Thoracic aorta (tissue), 2 donors: Measurements from ENCODE around the gene MYEF2. TPM values are rescaled to one million over a fixed set of nuclear protein-coding genes. Genes with fewer than 3 reads are reported as not detected.
A peak's percentile ranks its signal among the peaks of the same experiment; 100 is the strongest.

Source experiments
- ATAC-seq: fragments of 150-250 bp; one replicate; pipeline ENCODE4 v1.8.0; 2017; ENCODE audit warnings: low read depth; ENCODE audit not compliant: insufficient number of reproducible peaks, low FRiP score
- DNase-seq: peaks from one replicate; pipeline ENCODE4 v3.0.0-alpha.2; 2020; ENCODE audit warnings: low spot score
- H3K27ac ChIP-seq, 2 donors: fragments of 200-600 bp; sonication (generic); 1 replicate in 1 of 2; 2 replicates in 1 of 2; pipeline ENCODE4 v1.5.1; 2016; ENCODE audit warnings: mild to moderate bottlenecking in 2 of 2, moderate library complexity in 2 of 2
- H3K27me3 ChIP-seq: fragments of 200-600 bp; sonication (generic); replicated peaks from 2 replicates; pipeline ENCODE4 v1.6.0; 2016; ENCODE audit warnings: mild to moderate bottlenecking; ENCODE audit not compliant: insufficient read depth
- H3K36me3 ChIP-seq: fragments of 200-600 bp; sonication (generic); one replicate; pipeline ENCODE4 v1.5.1; 2016
- H3K4me1 ChIP-seq, 2 donors: fragments of 200-600 bp; sonication (generic); 1 replicate in 1 of 2; 2 replicates in 1 of 2; pipeline versions ENCODE4 v1.5.1 to v1.6.0; 2016; ENCODE audit warnings: low read depth in 2 of 2, mild to moderate bottlenecking in 1 of 2; ENCODE audit not compliant: control insufficient read depth in 1 of 2
- H3K4me3 ChIP-seq: fragments of 200-600 bp; sonication (generic); 2 replicates; pipeline ENCODE4 v1.5.1; 2016; ENCODE audit warnings: mild to moderate bottlenecking
- H3K9me3 ChIP-seq: fragments of 200-600 bp; sonication (generic); 2 replicates; pipeline ENCODE4 v1.5.1; 2016
- total RNA-seq, 2 donors: library from RNA; depleted of rRNA; stranded (reverse); fragments of >200 nt; gene quantifications; one replicate each; pipeline versions ENCODE4 v1.1.0 to v1.2.3, GENCODE V29; 2016
- TF ChIP-seq, protein P1 (sequence below): fragments of 200-600 bp; sonication (generic); IDR thresholded peaks from one replicate; pipeline ENCODE4 v1.5.1; 2019; ENCODE audit warnings: antibody characterized with exemption

Gene MYEF2
- total RNA-seq, 2 donors from 2014 or later, result 63.5 to 168 TPM

GRCh38 chr15:48090115-48090514 is 88.0 kb downstream of the MYEF2 start:
- H3K27ac ChIP-seq, result no peak overlapping the region
- DNase-seq (no peak), ATAC-seq (no peak)
- peaks cover 0 to 22% of the 10 kb centered on the region in 2 donors for H3K4me1 ChIP-seq
- H3K9me3 ChIP-seq, result no peaks in the 10 kb centered on the region
- H3K27me3 ChIP-seq, result no peaks in the 10 kb centered on the region
- H3K4me3 ChIP-seq, result no peak overlapping the region
- TF ChIP-seq, protein P1, sequence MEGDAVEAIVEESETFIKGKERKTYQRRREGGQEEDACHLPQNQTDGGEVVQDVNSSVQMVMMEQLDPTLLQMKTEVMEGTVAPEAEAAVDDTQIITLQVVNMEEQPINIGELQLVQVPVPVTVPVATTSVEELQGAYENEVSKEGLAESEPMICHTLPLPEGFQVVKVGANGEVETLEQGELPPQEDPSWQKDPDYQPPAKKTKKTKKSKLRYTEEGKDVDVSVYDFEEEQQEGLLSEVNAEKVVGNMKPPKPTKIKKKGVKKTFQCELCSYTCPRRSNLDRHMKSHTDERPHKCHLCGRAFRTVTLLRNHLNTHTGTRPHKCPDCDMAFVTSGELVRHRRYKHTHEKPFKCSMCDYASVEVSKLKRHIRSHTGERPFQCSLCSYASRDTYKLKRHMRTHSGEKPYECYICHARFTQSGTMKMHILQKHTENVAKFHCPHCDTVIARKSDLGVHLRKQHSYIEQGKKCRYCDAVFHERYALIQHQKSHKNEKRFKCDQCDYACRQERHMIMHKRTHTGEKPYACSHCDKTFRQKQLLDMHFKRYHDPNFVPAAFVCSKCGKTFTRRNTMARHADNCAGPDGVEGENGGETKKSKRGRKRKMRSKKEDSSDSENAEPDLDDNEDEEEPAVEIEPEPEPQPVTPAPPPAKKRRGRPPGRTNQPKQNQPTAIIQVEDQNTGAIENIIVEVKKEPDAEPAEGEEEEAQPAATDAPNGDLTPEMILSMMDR, result no peak
- H3K36me3 ChIP-seq, result no peaks in the 10 kb centered on the region

GRCh38 chr15:48089702-48090101 is 88.4 kb downstream of the MYEF2 start:
- Histone ChIP-seq H3K27ac (no peak overlapping the region), H3K9me3 (no peaks in the 10 kb centered on the region), H3K36me3 (no peaks in the 10 kb centered on the region), H3K4me1 (peaks cover 0 to 26% of the 10 kb centered on the region in 2 donors), H3K27me3 (no peaks in the 10 kb centered on the region), H3K4me3 (no peak overlapping the region)
- TF ChIP-seq, protein P1, result no peak
- ATAC-seq (no peak), DNase-seq (no peak)

DNA sequence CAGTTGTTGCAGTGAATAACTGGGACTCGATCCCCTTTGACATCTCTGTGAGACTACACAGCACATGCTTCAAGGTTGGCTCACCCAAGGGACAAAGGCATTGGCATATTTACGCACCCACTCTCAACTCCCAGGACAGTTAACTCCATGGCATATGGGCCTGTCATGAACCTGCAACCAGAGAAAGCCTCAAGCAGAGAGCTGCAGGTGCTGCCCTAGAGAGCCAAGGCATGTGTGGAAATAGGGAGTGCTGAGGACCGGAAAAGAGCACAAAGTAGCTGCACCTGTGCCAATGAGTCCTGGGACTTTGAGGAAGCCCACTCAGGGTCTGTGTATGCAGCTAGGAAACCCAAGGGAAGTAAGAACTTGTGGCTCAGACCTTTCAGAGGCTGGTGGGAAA is 90.3 kb downstream of the MYEF2 start:
- no peaks in the 10 kb centered on the region for H3K9me3 ChIP-seq
- no peak overlapping the region for H3K4me3 ChIP-seq
- H3K27ac ChIP-seq, result no peak overlapping the region
- H3K36me3 ChIP-seq, result no peaks in the 10 kb centered on the region
- H3K27me3 ChIP-seq, result no peaks in the 10 kb centered on the region
- H3K4me1 ChIP-seq, result peaks cover 0 to 28% of the 10 kb centered on the region in 2 donors
- ATAC-seq (no peak), DNase-seq (no peak)
- TF ChIP-seq, protein P1, result no peak

GRCh38 chr15:48086576-48086975 is 91.5 kb downstream of the MYEF2 start:
- Histone ChIP-seq H3K4me3 (no peak overlapping the region), H3K9me3 (no peaks in the 10 kb centered on the region), H3K27me3 (no peaks in the 10 kb centered on the region), H3K4me1 (peaks cover 0 to 28% of the 10 kb centered on the region in 2 donors), H3K27ac (peak overlapping the region in 1 of 2 donors; percentile 30), H3K36me3 (no peaks in the 10 kb centered on the region)
- ATAC-seq (no peak), DNase-seq (no peak)
- TF ChIP-seq, protein P1, result no peak

DNA sequence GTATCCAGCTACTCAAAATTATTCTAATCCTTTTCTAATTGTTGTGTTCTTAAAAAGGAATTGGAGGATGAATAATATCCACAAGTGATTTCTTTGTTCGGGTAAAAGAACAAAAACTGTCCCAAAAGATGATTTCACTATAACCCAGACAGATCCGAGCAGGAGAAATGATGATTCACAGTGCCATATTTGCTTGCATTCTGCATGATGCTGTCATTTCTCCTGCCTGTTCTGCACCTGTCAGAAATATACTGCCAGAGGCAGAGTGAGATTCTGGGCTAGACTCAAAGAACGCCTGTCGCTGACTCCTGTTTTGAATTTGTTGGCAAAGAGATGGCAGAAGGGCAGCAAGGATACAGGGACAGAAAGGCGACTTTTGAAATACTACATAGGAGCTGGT is 92.0 kb downstream of the MYEF2 start:
- TF ChIP-seq, protein P1, result no peak
- H3K27me3 ChIP-seq, result no peaks in the 10 kb centered on the region
- ATAC-seq (no peak), DNase-seq (no peak)
- no peak overlapping the region for H3K4me3 ChIP-seq
- no peaks in the 10 kb centered on the region for H3K9me3 ChIP-seq
- H3K4me1 ChIP-seq, result peaks cover 0 to 28% of the 10 kb centered on the region in 2 donors
- no peaks in the 10 kb centered on the region for H3K36me3 ChIP-seq
- peak overlapping the region in 1 of 2 donors; percentile 30 for H3K27ac ChIP-seq
